ENCODE results near the gene ANKRD62. TPM values are rescaled to one million over a fixed set of nuclear protein-coding genes. Genes with fewer than 3 reads are reported as not detected.

Gene ANKRD62
- total and polyA plus RNA-seq, 2 of the 4 experiments (the other 2 are of a cell fraction), result not detected

DNA sequence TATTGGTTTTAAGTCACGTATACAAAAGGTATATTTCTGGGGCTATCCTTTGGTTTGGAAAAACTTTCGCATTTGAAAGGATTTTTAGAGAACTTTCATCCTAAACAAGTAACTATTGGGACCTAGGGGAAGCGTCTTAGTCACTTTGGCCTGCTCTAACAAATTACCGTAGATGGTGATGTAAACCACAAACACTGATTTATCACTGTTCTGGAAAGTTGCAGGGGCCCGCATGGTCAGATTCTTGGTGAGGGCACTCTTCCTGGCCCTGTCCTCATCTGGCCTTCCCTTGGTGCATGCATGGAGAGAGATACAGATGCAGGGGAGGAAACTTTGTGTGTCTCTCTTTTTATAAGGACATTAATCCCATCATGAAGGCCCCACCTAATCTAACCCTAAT is 49.1 kb upstream of the ANKRD62 start (continued):
- TF ChIP-seq FOS (IDR thresholded peaks at IDR 0.05; ENCODE audit: low read depth, low read length), result no peak

DNA sequence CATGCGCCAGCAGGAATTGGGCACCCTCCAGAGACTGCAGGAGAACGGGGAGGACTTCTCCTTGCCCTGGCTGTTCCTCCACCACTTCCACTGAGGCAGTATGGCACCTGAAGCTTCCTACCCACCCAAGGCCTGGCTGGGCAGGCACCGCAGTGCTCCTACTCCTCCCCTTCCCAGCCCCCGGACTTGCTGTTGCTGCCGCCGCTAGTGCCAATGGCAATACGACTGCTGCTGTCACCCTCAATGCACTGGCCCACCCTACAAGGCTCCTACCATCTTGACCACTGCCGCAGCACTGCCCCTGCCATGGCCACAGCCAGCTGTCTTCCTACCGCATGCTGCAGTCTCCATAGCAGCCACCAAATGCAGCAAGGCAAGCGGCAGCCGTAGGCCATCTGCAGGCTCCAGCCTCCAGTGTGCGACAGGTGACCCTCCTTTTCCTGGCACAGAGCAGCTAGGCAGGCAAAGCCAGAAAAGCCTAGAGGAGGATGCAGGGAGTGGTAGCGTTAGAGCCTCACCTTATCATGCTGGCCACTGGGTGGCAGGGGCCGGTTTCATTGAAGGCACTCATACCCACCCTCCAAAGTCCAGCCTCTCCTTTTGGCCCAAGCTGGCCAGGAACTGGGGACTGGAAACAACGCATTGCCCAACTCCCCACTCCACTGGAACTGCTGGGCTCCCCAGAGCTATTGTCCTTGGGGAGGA is 47.4 kb upstream of the ANKRD62 start:
- Histone ChIP-seq H2BK120ac (ENCODE audit: low read depth, low read length) (no peak overlapping the region), H3K9me1 (ENCODE audit: insufficient read depth, low read length) (0 out of 2 replicates have a peak, but pooled peaks cover 1% of the 10 kb centered on the region), H2BK20ac (ENCODE audit: low read depth, low read length) (no peak overlapping the region), H4K5ac (ENCODE audit: low read depth, low read length) (no peak overlapping the region), H3K4ac (ENCODE audit: low read depth, low read length) (no peak overlapping the region; the same call in 1 of the 2 replicates), H2AK9ac (replicated peaks; ENCODE audit: low read depth, low read length, poor library complexity) (no peak overlapping the region), H4K20me1 (ENCODE audit: insufficient read depth, low read length) (no peaks in the 10 kb centered on the region; the same call in 1 of the 2 replicates), H3K9ac (ENCODE audit: low read depth, low read length) (no peak overlapping the region), H3K79me1 (ENCODE audit: low read depth in 1 of 2, low read length in 2 of 2) (no peaks in the 10 kb centered on the region), H3K36me3 (ENCODE audit: control insufficient read depth, insufficient read depth, low read length) (no peaks in the 10 kb centered on the region), H2AK5ac (ENCODE audit: low read depth, low read length) (no peak overlapping the region), H3K9me3 (ENCODE audit: control insufficient read depth, insufficient read depth, low read length) (no peaks in the 10 kb centered on the region), H3K23ac (ENCODE audit: low read depth, low read length) (no peak overlapping the region), H3K4me3 (ENCODE audit: insufficient read depth, low read depth, low read length) (no peak overlapping the region), H3K18ac (ENCODE audit: low read depth, low read length) (no peak overlapping the region), H2BK15ac (ENCODE audit: low read depth, low read length) (no peak overlapping the region), H3K27ac (ENCODE audit: insufficient read depth, low read length) (no peak overlapping the region), H3K4me1 (ENCODE audit: control insufficient read depth, insufficient read depth, low read length) (peaks cover 12% of the 10 kb centered on the region), H4K8ac (ENCODE audit: low read depth in 2 of 2, low read length in 2 of 2) (no peak overlapping the region), H2AFZ (replicated peaks; ENCODE audit: low read length, poor library complexity) (no peak overlapping the region), H3K14ac (replicated peaks; ENCODE audit: low read depth, low read length) (no peak overlapping the region), H3K56ac (ENCODE audit: extremely low read depth, insufficient read depth, low read length) (no peak overlapping the region), H3K4me2 (ENCODE audit: low read depth, low read length) (no peak overlapping the region), H4K91ac (ENCODE audit: insufficient read depth, low read depth, low read length) (no peak overlapping the region), H3K27me3 (ENCODE audit: control insufficient read depth, insufficient read depth, low read length) (no peaks in the 10 kb centered on the region), H2BK5ac (ENCODE audit: low read depth, low read length, poor library complexity, severe bottlenecking) (no peak overlapping the region)
- CTCF ChIA-PET, result no interaction called here
- POLR2A ChIA-PET (ENCODE audit: unreplicated experiment), result no interaction called here
- ATAC-seq (ENCODE audit: low read depth) (no peak), DNase-seq (no peak)
- dilution Hi-C loops (cut with HindIII; ENCODE audit: low sequenced_read_pairs, unreplicated experiment) (no loop called here), in situ Hi-C loops (cut with MboI; ENCODE audit: low sequenced_read_pairs) (no loop called here), intact Hi-C loops (cut with micrococcal nuclease) (loop anchor here (10.0 kb wide), 1 partner anchor 189 kb away; no protein-coding TSS in a partner anchor)
- WGBS, 2 experiments (ENCODE audit: extremely low coverage in 2 of 2, insufficient read length in 1 of 2), result 89% methylated on average over 9 of the region's 15 CpGs; no CpG with 5 or more reads in 1 of the 2 experiments
- BruUV-seq (replicated peaks), result no TSS peak
- no peak for TF ChIP-seq SMC3 (IDR thresholded peaks at IDR 0.05; ENCODE audit: low read depth, low read length)
- TF ChIP-seq, protein P1, sequence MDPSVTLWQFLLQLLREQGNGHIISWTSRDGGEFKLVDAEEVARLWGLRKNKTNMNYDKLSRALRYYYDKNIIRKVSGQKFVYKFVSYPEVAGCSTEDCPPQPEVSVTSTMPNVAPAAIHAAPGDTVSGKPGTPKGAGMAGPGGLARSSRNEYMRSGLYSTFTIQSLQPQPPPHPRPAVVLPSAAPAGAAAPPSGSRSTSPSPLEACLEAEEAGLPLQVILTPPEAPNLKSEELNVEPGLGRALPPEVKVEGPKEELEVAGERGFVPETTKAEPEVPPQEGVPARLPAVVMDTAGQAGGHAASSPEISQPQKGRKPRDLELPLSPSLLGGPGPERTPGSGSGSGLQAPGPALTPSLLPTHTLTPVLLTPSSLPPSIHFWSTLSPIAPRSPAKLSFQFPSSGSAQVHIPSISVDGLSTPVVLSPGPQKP (IDR thresholded peaks at IDR 0.05; ENCODE audit: borderline replicate concordance, low read depth, low read length), result no peak
- TF ChIP-seq, protein P2, sequence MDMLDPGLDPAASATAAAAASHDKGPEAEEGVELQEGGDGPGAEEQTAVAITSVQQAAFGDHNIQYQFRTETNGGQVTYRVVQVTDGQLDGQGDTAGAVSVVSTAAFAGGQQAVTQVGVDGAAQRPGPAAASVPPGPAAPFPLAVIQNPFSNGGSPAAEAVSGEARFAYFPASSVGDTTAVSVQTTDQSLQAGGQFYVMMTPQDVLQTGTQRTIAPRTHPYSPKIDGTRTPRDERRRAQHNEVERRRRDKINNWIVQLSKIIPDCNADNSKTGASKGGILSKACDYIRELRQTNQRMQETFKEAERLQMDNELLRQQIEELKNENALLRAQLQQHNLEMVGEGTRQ (IDR thresholded peaks at IDR 0.05; ENCODE audit: low read depth, low read length), result no peak
- TF ChIP-seq FOS (IDR thresholded peaks at IDR 0.05; ENCODE audit: low read depth, low read length), result no peak
- TF ChIP-seq CHD1 (IDR thresholded peaks at IDR 0.05; ENCODE audit: low read depth, low read length), result no peak
- TF ChIP-seq CEBPB (IDR thresholded peaks at IDR 0.05; ENCODE audit: low read depth, low read length), result no peak
- TF ChIP-seq, protein P3, sequence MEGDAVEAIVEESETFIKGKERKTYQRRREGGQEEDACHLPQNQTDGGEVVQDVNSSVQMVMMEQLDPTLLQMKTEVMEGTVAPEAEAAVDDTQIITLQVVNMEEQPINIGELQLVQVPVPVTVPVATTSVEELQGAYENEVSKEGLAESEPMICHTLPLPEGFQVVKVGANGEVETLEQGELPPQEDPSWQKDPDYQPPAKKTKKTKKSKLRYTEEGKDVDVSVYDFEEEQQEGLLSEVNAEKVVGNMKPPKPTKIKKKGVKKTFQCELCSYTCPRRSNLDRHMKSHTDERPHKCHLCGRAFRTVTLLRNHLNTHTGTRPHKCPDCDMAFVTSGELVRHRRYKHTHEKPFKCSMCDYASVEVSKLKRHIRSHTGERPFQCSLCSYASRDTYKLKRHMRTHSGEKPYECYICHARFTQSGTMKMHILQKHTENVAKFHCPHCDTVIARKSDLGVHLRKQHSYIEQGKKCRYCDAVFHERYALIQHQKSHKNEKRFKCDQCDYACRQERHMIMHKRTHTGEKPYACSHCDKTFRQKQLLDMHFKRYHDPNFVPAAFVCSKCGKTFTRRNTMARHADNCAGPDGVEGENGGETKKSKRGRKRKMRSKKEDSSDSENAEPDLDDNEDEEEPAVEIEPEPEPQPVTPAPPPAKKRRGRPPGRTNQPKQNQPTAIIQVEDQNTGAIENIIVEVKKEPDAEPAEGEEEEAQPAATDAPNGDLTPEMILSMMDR (conservative IDR thresholded peaks at IDR 0.05; ENCODE audit: low read depth, low read length), result no peak
- TF ChIP-seq MAZ (IDR thresholded peaks at IDR 0.05; ENCODE audit: borderline replicate concordance, low read depth, low read length), result no peak
- no peak for TF ChIP-seq MAFK (IDR thresholded peaks at IDR 0.05; ENCODE audit: low read depth, low read length)
- TF ChIP-seq POLR2A (IDR thresholded peaks at IDR 0.05; ENCODE audit: low read depth, low read length), result no peak
- no peak for TF ChIP-seq RAD21 (IDR thresholded peaks at IDR 0.05; ENCODE audit: low read length)
- TF ChIP-seq NFE2L2 (IDR thresholded peaks at IDR 0.05; ENCODE audit: low read depth, low read length), result no peak
- TF ChIP-seq BHLHE40 (IDR thresholded peaks at IDR 0.05; ENCODE audit: low read depth, low read length), result no peak

Measured in IMR-90 (cell line).